ENCODE measurements around the gene EIF5.
"Not testable (repeated sequence)": the region's sequence is repeated elsewhere in the genome, so short reads cannot be mapped to it uniquely, and the experiment has no call there.

The EIF5 gene

GRCh38 chr14:103339561-103339960 is 5.5 kb downstream of the EIF5 start:
- DNase-seq, result no peak

GRCh38 chr14:103340480-103341212 is 6.6 kb downstream of the EIF5 start:
- no peak for DNase-seq

GRCh38 chr14:103341250-103342129 is 7.5 kb downstream of the EIF5 start:
- no peak for DNase-seq

GRCh38 chr14:103343164-103343879 is 9.3 kb downstream of the EIF5 start:
- DNase-seq, result no peak

- DNase-seq, result no peak
Observed at GRCh38 chr14:103343905-103344797, 10.1 kb downstream of the EIF5 start.

- no peak for DNase-seq
Observed at GRCh38 chr14:103346286-103346685, 12.2 kb downstream of the EIF5 start.

GRCh38 chr14:103347091-103347815 is 13.2 kb downstream of the EIF5 start:
- no peak for DNase-seq

- no peak for DNase-seq
Observed at GRCh38 chr14:103348154-103348553, 14.1 kb downstream of the EIF5 start.

GRCh38 chr14:103349982-103350381 is 15.9 kb downstream of the EIF5 start:
- DNase-seq, result no peak

GRCh38 chr14:103353362-103353761 is 19.3 kb downstream of the EIF5 start:
- no peak for DNase-seq

- DNase-seq, result no peak
Observed at GRCh38 chr14:103354141-103354540, 20.1 kb downstream of the EIF5 start.

GRCh38 chr14:103356024-103356682 is 22.1 kb downstream of the EIF5 start:
- no peak for DNase-seq

- not testable (repeated sequence) for DNase-seq
Observed at GRCh38 chr14:103357552-103357951, 23.5 kb downstream of the EIF5 start.

- no peak for DNase-seq
Observed at GRCh38 chr14:103360548-103360947, 26.5 kb downstream of the EIF5 start.

GRCh38 chr14:103361867-103362266 is 27.8 kb downstream of the EIF5 start:
- no peak for DNase-seq

GRCh38 chr14:103362780-103363179 is 28.7 kb downstream of the EIF5 start:
- no peak for DNase-seq

GRCh38 chr14:103366741-103367140 is 32.7 kb downstream of the EIF5 start:
- DNase-seq, result no peak

- DNase-seq, result no peak
Observed at GRCh38 chr14:103367995-103368394, 34.0 kb downstream of the EIF5 start.

GRCh38 chr14:103370087-103370486 is 36.0 kb downstream of the EIF5 start:
- no peak for DNase-seq

GRCh38 chr14:103372017-103372416 is 38.0 kb downstream of the EIF5 start:
- DNase-seq, result no peak
